ENCODE results near the gene EIF2S1.
"Not testable (repeated sequence)": the region's sequence is repeated elsewhere in the genome, so short reads cannot be mapped to it uniquely, and the experiment has no call there.

The EIF2S1 gene

GRCh38 chr14:67411370-67411769 lies 51.2 kb downstream of the EIF2S1 start:
- DNase-seq (ENCODE audit: low read depth in 2 of 2) = no peak

GRCh38 chr14:67411820-67412421 lies 51.8 kb downstream of the EIF2S1 start, which contains the start of gene PLEK2:
Gene PLEK2 (minus strand): TSS chr14:67412165. CDS start chr14:67412059, 106 bp downstream.
- DNase-seq (ENCODE audit: low read depth in 2 of 2) = no peak

GRCh38 chr14:67413806-67414769 lies 54.0 kb downstream of the EIF2S1 start:
- DNase-seq (ENCODE audit: low read depth in 2 of 2) = peak in 1 of 2 donors; percentile 8

- DNase-seq (ENCODE audit: low read depth in 2 of 2) = not testable (repeated sequence)
Measured at GRCh38 chr14:67415610-67416009, 55.5 kb downstream of the EIF2S1 start.

- no peak for DNase-seq (ENCODE audit: low read depth in 2 of 2)
Measured at GRCh38 chr14:67416085-67416484, 56.0 kb downstream of the EIF2S1 start.

- DNase-seq (ENCODE audit: low read depth in 2 of 2) = no peak
Measured at GRCh38 chr14:67416810-67417209, 56.7 kb downstream of the EIF2S1 start.

- DNase-seq (ENCODE audit: low read depth in 2 of 2) = no peak
Measured at GRCh38 chr14:67417633-67418032, 57.5 kb downstream of the EIF2S1 start.

- no peak for DNase-seq (ENCODE audit: low read depth in 2 of 2)
Measured at GRCh38 chr14:67418401-67419191, 58.5 kb downstream of the EIF2S1 start.

GRCh38 chr14:67420102-67420739 lies 60.1 kb downstream of the EIF2S1 start:
- DNase-seq (ENCODE audit: low read depth in 2 of 2) = no peak

GRCh38 chr14:67421356-67422224 lies 61.5 kb downstream of the EIF2S1 start:
- no peak for DNase-seq (ENCODE audit: low read depth in 2 of 2)

GRCh38 chr14:67423424-67423823 lies 63.3 kb downstream of the EIF2S1 start:
- DNase-seq (ENCODE audit: low read depth in 2 of 2) = no peak

GRCh38 chr14:67424539-67424938 lies 64.4 kb downstream of the EIF2S1 start:
- DNase-seq (ENCODE audit: low read depth in 2 of 2) = no peak

GRCh38 chr14:67425608-67426007 lies 65.5 kb downstream of the EIF2S1 start:
- no peak for DNase-seq (ENCODE audit: low read depth in 2 of 2)

- no peak for DNase-seq (ENCODE audit: low read depth in 2 of 2)
Measured at GRCh38 chr14:67426161-67426560, 66.0 kb downstream of the EIF2S1 start.

- DNase-seq (ENCODE audit: low read depth in 2 of 2) = peak; percentile 32 to 41
Measured at GRCh38 chr14:67426983-67427606, 67.0 kb downstream of the EIF2S1 start.

- no peak for DNase-seq (ENCODE audit: low read depth in 2 of 2)
Measured at GRCh38 chr14:67428501-67429031, 68.4 kb downstream of the EIF2S1 start.

GRCh38 chr14:67429510-67430205 lies 69.5 kb downstream of the EIF2S1 start:
- no peak for DNase-seq (ENCODE audit: low read depth in 2 of 2)

- DNase-seq (ENCODE audit: low read depth in 2 of 2) = no peak
Measured at GRCh38 chr14:67432050-67432564, 72.0 kb downstream of the EIF2S1 start.

- no peak for DNase-seq (ENCODE audit: low read depth in 2 of 2)
Measured at GRCh38 chr14:67435603-67436002, 75.5 kb downstream of the EIF2S1 start.
